Left renal pelvis (tissue), 4 donors: ENCODE measurements around the gene ZSCAN5C. TPM values are rescaled to one million over a fixed set of nuclear protein-coding genes. Genes with fewer than 3 reads are reported as not detected.
"Not testable (repeated sequence)": the region's sequence is repeated elsewhere in the genome, so short reads cannot be mapped to it uniquely, and the experiment has no call there.

Experiments
- DNase-seq, 4 donors: peaks; one replicate each; pipeline ENCODE4 v3.0.0-alpha.2; 2013; ENCODE audit warnings: low read depth in 4 of 4, low spot score in 3 of 4
- polyA plus RNA-seq, 4 donors: library from polyadenylated mRNA; unstranded; fragments of 120-200 nt; gene quantifications; one replicate each; pipeline ENCODE4 v1.2.1, GENCODE V29; 2013; ENCODE audit not compliant: insufficient read length in 4 of 4

Gene ZSCAN5C
- under 1 TPM in 1 of 4 donors, not detected in 3; 0.14 TPM for polyA plus RNA-seq

DNA sequence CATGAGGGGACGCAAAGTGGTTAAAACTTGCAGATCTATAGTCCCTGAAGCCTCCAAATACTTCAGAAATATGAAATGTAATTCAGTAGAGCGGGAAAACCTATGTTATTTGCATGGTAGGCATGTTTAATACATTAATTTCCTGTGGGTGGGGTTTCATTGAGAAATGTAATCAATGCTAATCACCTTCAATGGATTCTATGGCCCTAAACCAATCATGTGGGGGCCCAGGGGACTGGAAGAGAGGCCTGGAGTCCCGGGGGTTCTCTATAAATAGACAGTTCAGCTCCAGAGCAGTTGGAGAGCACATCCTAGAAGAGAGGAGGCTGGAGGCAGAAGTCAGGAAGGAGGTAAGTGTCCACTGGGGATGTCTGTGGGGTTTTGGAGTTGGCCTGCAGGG, at the start of gene ZSCAN5C:
TSS of gene ZSCAN5C (plus strand) at position 301 of the 400 bp plus-strand sequence. CDS start 3,641 bp downstream, outside the sequence.
- DNase-seq = no peak

DNA sequence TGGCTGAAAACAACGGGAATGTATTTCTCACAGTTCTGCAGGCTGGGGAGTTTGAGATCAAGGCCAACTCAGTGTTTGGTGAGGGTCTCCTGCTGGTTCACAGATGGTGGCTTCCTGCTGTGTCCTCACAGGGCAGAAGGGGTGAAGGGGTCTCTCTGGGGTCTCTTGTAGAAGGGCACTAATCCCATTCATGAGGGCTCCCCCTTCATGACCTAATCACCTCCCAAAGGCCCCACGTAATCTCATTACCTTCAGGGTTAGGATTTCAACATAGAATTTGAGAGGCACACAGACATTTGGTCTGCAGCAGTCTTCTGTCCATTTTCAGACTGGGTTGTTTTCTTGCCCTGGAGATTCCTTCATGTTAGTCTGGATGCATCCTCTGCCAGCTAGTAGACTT, 49.4 kb upstream of the ZSCAN5C start:
- no peak for DNase-seq

DNA sequence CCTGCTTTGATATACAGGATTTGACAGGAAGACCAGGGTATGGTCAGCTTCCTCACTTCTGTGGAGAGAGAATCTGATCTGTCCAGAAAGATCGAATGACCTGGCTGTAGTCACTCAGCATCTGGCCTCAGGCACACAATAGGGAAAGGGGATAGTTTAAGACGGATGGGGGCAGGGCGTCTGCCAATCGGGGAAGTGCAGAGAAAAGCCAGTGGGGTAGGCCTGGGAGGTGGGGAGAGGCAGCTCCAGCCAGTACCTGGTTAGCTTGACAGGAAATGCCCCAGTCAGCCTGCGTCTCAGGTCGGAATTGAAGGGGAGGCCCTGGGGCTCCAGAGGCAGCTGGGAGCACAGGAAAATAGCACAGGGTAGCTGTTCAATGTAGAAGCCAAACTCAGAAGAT, 48.6 kb upstream of the ZSCAN5C start:
- no peak for DNase-seq

- no peak for DNase-seq
Observed at GRCh38 chr19:56155124-56155687, 46.9 kb upstream of the ZSCAN5C start.

GRCh38 chr19:56156768-56157167, 45.3 kb upstream of the ZSCAN5C start:
- no peak for DNase-seq

GRCh38 chr19:56158170-56158757, 43.8 kb upstream of the ZSCAN5C start:
- DNase-seq = no peak

DNA sequence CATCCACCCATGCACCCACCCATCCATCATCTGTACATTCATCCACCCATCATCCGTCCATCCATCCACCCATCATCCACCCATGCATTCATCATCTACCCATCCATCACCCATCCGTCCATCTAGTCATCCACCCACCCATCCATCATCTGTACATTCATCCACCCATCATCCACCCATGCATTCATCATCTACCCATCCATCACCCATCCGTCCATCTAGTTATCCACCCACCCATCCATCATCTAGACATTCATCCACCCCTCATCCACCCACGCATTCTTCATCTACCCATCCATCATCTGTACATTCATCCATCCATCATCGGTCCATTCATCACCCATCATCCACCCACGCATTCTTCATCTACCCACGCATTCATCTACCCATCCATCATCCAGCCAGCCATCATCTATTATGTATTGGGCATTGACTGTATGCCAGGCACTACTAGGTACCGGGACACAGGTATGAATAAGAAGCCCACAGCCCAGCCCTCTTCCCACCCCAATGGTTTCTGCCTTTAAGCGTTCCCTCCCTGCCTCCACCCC, 43.0 kb upstream of the ZSCAN5C start:
- DNase-seq = no peak

DNA sequence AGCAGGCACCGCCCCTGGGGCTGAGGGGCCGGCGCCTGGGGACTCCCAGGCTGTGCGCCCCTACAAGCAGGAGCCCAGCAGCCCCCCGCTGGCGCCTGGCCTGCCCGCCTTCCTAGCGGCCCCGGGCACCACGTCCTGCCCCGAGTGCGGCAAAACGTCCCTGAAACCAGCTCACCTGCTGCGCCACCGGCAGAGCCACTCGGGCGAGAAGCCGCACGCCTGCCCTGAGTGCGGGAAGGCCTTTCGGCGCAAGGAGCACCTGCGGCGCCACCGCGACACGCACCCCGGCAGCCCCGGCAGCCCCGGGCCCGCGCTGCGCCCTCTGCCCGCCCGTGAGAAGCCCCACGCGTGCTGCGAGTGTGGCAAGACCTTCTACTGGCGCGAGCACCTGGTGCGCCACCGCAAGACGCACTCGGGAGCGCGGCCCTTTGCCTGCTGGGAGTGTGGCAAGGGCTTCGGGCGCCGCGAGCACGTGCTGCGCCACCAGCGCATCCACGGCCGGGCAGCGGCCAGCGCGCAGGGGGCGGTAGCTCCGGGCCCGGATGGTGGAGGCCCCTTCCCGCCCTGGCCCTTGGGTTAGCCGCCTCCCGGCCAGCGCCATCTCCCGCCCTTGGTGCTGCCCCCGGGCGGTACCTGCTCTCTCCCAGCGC, 42.3 kb upstream of the ZSCAN5C start:
- DNase-seq = no peak

DNA sequence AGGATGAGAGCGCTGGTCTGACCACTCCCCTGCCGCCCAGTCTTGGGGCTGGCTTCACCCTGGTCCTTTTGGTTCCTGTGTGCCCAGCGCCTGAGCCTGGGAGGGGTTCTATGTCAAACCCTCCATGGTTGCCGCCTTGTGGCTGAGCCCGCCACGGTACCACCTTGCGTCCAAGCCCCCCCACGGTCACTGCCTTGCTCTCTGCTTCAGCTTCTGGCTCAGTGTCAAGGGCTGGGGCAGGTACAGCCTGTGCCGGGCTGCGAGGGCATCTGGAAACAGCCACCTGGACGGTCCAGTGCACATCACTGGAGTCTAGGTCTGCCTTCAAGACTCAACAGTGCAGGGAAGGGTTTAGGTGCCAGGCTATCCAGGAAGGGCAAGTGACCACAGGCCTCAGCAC, 40.5 kb upstream of the ZSCAN5C start:
- DNase-seq = no peak

GRCh38 chr19:56162258-56162657, 39.8 kb upstream of the ZSCAN5C start:
- no peak for DNase-seq

GRCh38 chr19:56163097-56163496, 39.0 kb upstream of the ZSCAN5C start:
- no peak for DNase-seq

- DNase-seq = no peak
Observed at GRCh38 chr19:56167064-56167578, 35.0 kb upstream of the ZSCAN5C start.

DNA sequence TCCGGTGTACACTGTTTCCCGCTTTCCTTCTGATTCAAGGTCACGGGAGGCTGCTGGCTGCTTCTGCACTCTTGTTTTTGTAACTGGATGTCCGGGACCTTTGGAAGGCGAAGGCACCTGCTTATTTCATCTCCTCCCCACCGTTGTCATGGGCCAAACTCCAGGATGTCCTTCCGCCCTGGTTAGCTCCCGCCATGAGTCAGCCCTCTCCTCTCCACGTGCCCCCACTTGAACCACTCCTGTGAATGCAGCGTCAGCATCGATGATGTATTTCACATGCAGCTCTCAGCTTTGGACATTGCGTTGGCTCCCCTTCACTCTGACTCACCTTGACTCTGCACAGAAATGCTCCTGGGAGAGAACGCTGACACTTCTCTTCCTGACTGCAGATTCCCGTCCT, 31.8 kb upstream of the ZSCAN5C start:
- no peak for DNase-seq

DNA sequence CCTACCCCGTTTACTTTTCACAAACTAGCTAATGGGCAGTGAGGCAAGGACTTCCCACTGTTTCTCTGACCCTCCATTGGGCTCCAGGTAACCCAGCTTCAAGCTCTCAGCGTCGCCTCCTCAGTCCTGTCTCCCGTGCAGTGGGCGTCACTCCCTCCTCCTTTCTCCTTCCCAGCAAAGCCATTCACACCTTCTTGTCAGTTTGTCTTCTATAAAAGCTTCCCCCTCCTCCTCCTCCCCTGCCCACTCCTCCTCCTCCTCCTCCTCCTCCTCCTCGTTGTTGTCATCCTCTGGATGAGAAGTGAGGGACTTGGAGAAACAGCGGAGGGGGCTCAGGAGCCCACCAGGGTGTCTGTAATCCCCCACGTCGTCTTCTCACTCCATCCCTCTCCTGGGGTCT, 28.0 kb upstream of the ZSCAN5C start:
- no peak for DNase-seq

DNA sequence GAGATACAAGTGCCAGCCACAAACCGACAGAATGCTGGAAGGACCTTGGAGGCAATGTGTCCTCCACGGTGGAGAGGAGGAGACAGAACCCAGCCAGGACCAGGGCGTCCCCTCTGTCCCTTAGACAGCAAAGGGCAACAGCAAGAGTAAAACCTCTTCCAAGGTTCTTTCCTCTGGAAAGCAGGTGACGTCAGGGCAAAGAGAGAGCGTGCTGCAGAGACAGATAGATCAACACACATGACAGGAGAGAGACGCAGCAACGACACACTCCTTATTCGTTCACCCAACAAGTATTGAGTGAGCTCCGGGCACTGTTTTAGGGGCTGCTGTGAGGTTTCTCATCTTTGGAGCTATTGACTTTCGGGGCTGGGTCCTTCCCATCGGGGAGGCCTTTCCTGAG, 27.5 kb upstream of the ZSCAN5C start:
- no peak for DNase-seq

DNA sequence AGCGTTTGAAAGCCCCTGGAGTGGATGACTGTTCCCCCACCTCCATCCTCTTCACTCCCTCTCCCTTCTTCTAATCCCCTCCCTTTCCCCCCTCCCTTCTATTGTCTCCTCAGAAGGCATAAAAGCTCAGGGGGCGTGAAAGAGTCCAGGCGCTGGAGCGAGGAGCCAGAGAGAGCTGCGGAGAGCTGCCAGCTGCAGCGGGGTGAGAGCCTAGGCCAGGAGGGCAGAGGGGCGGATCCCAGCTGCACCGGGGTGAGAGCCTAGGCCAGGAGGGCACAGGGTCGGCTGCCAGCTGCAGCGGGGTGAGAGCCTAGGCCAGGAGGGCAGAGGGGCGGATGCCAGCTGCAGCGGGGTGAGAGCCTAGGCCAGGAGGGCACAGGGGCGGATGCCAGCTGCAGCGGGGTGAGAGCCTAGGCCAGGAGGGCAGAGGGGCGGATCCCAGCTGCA, 26.2 kb upstream of the ZSCAN5C start, which contains the start of gene GALP:
TSS of gene GALP (plus strand) at position 148 of the 447 bp plus-strand sequence. CDS start 1,101 bp downstream, outside the sequence.
- DNase-seq = not testable (repeated sequence)

DNA sequence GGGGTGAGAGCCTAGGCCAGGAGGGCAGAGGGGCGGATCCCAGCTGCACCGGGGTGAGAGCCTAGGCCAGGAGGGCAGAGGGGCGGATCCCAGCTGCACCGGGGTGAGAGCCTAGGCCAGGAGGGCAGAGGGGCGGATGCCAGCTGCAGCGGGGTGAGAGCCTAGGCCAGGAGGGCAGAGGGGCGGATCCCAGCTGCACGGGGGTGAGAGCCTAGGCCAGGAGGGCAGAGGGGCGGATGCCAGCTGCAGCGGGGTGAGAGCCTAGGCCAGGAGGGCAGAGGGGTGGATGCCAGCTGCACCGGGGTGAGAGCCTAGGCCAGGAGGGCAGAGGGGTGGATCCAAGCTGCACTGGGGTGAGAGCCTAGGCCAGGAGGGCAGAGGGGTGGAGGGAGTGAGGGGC, 25.8 kb upstream of the ZSCAN5C start:
- DNase-seq = not testable (repeated sequence)

DNA sequence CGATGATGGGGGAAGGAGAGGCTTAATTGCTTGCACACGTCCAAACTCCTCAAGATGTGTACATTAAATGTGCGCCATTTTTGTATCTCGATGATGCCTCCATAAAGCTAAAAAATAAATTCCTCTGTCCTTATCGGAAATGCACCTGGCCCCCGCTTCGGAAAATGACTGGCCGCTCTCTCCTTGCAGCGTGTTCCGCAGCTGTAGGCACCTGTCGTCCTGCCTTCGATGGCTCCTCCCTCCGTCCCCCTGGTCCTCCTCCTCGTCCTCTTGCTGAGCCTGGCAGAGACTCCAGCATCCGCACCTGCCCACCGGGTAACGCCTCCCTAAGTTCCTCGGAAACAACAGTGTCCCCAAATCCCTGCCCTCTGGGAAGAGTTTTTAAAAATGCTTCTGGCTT, 25.2 kb upstream of the ZSCAN5C start:
- DNase-seq = no peak

GRCh38 chr19:56177564-56178243, 24.4 kb upstream of the ZSCAN5C start:
- DNase-seq = no peak

DNA sequence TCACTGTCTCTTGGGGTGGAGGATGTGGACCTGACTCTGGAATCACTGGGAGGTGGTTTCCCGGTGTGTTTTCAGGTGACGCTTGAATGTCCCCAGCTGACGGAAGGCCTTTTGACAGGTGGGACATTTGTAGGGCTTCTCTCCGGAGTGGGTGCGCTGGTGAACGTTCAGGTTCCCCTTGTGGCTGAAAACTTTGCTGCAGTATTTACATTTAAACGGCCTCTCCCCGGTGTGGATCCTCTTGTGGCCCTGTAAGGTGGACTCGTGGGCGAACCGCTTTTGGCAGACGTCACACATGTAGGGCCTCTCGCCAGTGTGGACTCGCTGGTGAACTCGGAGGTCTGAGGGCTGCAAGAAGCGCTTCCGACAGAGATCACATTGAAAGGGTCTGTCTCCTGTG, 12.3 kb upstream of the ZSCAN5C start:
- DNase-seq = no peak

- no peak for DNase-seq
Observed at GRCh38 chr19:56191115-56191514, 11.0 kb upstream of the ZSCAN5C start.
